ENCODE results near the gene URI1.

Gene URI1

DNA sequence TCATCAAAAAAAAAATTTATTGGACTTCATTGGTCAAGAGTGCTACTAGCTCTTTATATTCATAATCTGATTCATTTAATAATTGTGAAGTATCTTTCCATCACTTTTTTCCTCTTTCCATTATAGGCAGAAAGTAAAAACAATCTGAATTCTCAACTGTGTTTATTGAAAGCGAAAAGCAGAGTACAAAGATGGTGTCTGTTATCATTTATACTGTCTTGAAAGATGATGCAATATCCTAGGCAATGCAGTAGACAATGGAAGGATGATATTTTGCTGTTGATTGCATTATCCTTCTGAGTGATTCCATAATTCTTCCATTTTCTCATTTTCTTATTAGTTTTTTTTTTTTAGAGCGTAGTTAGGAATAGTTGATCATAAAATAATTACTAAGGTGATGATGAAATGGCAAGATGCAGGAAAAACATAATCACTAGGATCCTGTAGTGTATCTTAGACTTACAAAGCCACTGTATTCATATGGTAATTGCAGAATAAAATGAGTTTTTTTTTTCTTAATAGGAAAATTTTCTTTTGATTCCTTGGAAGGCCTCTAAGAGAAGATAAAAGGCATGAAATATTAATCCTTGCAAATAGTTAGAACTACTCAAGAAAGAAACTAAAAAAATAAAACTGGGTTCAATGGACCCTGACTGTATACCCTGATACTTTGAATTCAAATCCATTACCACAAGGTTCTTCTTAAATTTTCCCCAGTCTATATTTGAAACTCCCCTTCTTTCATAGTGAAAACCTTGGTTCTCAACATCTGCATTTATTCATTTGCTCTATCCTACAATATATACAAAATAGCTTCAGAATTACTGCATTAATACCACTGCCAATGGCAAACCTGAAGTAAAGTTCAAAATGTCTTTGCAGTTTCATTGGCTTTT is 11.6 kb downstream of the URI1 start:
- H3K27ac ChIP-seq (replicated peaks; ENCODE audit: low read length), result no peak overlapping the region
- H2BK15ac ChIP-seq (ENCODE audit: low read length), result no peak overlapping the region
- H3K14ac ChIP-seq (ENCODE audit: low read length), result no peak overlapping the region
- H3K23ac ChIP-seq (ENCODE audit: low read depth, low read length, poor library complexity), result no peak overlapping the region
- no peak overlapping the region for H3K4me2 ChIP-seq (ENCODE audit: insufficient read depth, low read length, poor library complexity, severe bottlenecking)
- H3K18ac ChIP-seq (ENCODE audit: low read length), result no peak overlapping the region
- no CpG with 5 or more reads among the region's 2 CpGs for WGBS, 2 donors (ENCODE audit: extremely low coverage in 2 of 2, insufficient read length in 2 of 2, insufficient replicate concordance in 1 of 2)
- peaks cover 2 to 12% of the 10 kb centered on the region in 2 donors for H3K36me3 ChIP-seq (replicated peaks in 1 of 2; ENCODE audit: control insufficient read depth in 2 of 2, insufficient read depth in 2 of 2, low read length in 2 of 2)
- no peak overlapping the region for H3K4ac ChIP-seq (ENCODE audit: low read length)
- no peak overlapping the region for H2AK5ac ChIP-seq (ENCODE audit: low read depth, low read length)
- no peaks in the 10 kb centered on the region for H3K79me1 ChIP-seq (ENCODE audit: low read depth, low read length)
- no peak overlapping the region for H4K8ac ChIP-seq (ENCODE audit: low read depth, low read length)
- no peak overlapping the region for H3K9ac ChIP-seq (ENCODE audit: low read depth, low read length, poor library complexity)
- H3K4me1 ChIP-seq (ENCODE audit: control insufficient read depth in 2 of 2, insufficient read depth in 1 of 2, low read depth in 1 of 2, low read length in 2 of 2), result no peaks in the 10 kb centered on the region
- no peaks in the 10 kb centered on the region for H3K27me3 ChIP-seq (ENCODE audit: control insufficient read depth in 3 of 3, insufficient read depth in 3 of 3, low read depth in 1 of 3, low read length in 3 of 3)
- H4K91ac ChIP-seq (ENCODE audit: low read depth, low read length, poor library complexity), result no peak overlapping the region
- H3K9me3 ChIP-seq (replicated peaks in 1 of 2; ENCODE audit: control insufficient read depth in 2 of 2, insufficient read depth in 1 of 2, low read depth in 1 of 2, low read length in 2 of 2), result peaks cover 0 to 22% of the 10 kb centered on the region in 2 donors
- H2BK120ac ChIP-seq (ENCODE audit: low read depth, low read length), result no peak overlapping the region
- no peak overlapping the region for H3K4me3 ChIP-seq (ENCODE audit: low read length in 2 of 2)
- no peak overlapping the region for H2AFZ ChIP-seq (ENCODE audit: low read length)
- DNase-seq (ENCODE audit: low spot score), result no peak
- no peak overlapping the region for H2BK12ac ChIP-seq (ENCODE audit: low read length)
- no peak overlapping the region for H2BK5ac ChIP-seq (ENCODE audit: low read length)

DNA sequence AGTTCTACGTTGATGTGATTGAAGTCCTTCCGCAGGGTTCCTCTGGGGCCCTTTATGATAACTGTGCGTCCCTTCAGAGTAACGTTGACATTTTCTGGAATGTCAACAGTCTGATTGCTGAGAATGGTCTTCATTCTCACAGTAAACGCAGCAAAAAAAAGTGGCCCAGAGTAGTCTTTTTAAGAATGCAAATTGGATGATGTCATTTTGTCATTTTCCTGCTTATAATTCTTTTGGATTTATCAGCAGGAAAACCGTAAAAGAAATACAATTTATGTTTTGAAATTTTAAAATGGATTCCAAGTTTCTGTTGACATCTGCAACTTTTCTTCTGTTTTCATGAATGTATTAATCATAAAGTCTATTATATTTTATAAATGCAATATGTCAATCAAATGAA is 14.8 kb downstream of the URI1 start:
- no peak overlapping the region for H3K14ac ChIP-seq (ENCODE audit: low read length)
- no peak overlapping the region for H3K4me3 ChIP-seq (ENCODE audit: low read length in 2 of 2)
- H2BK15ac ChIP-seq (ENCODE audit: low read length), result no peak overlapping the region
- no peak overlapping the region for H2BK5ac ChIP-seq (ENCODE audit: low read length)
- no peak overlapping the region for H3K23ac ChIP-seq (ENCODE audit: low read depth, low read length, poor library complexity)
- H3K36me3 ChIP-seq (replicated peaks in 1 of 2; ENCODE audit: control insufficient read depth in 2 of 2, insufficient read depth in 2 of 2, low read length in 2 of 2), result peaks cover 0 to 6% of the 10 kb centered on the region in 2 donors
- H3K79me1 ChIP-seq (ENCODE audit: low read depth, low read length), result peaks cover 2% of the 10 kb centered on the region
- H3K4me1 ChIP-seq (ENCODE audit: control insufficient read depth in 2 of 2, insufficient read depth in 1 of 2, low read depth in 1 of 2, low read length in 2 of 2), result no peaks in the 10 kb centered on the region
- H2AK5ac ChIP-seq (ENCODE audit: low read depth, low read length), result no peak overlapping the region
- no peak overlapping the region for H4K91ac ChIP-seq (ENCODE audit: low read depth, low read length, poor library complexity)
- no peak overlapping the region for H3K4ac ChIP-seq (ENCODE audit: low read length)
- H3K9me3 ChIP-seq (replicated peaks in 1 of 2; ENCODE audit: control insufficient read depth in 2 of 2, insufficient read depth in 1 of 2, low read depth in 1 of 2, low read length in 2 of 2), result peaks cover 0 to 21% of the 10 kb centered on the region in 2 donors
- H4K8ac ChIP-seq (ENCODE audit: low read depth, low read length), result no peak overlapping the region
- H2BK120ac ChIP-seq (ENCODE audit: low read depth, low read length), result no peak overlapping the region
- H3K27me3 ChIP-seq (ENCODE audit: control insufficient read depth in 3 of 3, insufficient read depth in 3 of 3, low read depth in 1 of 3, low read length in 3 of 3), result no peaks in the 10 kb centered on the region
- H3K4me2 ChIP-seq (ENCODE audit: insufficient read depth, low read length, poor library complexity, severe bottlenecking), result no peak overlapping the region
- H3K9ac ChIP-seq (ENCODE audit: low read depth, low read length, poor library complexity), result no peak overlapping the region
- H3K18ac ChIP-seq (ENCODE audit: low read length), result no peak overlapping the region
- DNase-seq (ENCODE audit: low spot score), result no peak
- H3K27ac ChIP-seq (replicated peaks; ENCODE audit: low read length), result no peak overlapping the region
- no CpG with 5 or more reads among the region's 6 CpGs for WGBS, 2 donors (ENCODE audit: extremely low coverage in 2 of 2, insufficient read length in 2 of 2, insufficient replicate concordance in 1 of 2)
- no peak overlapping the region for H2BK12ac ChIP-seq (ENCODE audit: low read length)
- H2AFZ ChIP-seq (ENCODE audit: low read length), result no peak overlapping the region

GRCh38 chr19:29961311-29961710 is 19.3 kb downstream of the URI1 start:
- Histone ChIP-seq H2BK120ac (ENCODE audit: low read depth, low read length) (no peak overlapping the region), H3K23ac (ENCODE audit: low read depth, low read length, poor library complexity) (no peak overlapping the region), H2BK15ac (ENCODE audit: low read length) (no peak overlapping the region), H2AK5ac (ENCODE audit: low read depth, low read length) (no peak overlapping the region), H3K36me3 (replicated peaks in 1 of 2; ENCODE audit: control insufficient read depth in 2 of 2, insufficient read depth in 2 of 2, low read length in 2 of 2) (peaks cover 0 to 6% of the 10 kb centered on the region in 2 donors), H3K14ac (ENCODE audit: low read length) (no peak overlapping the region), H3K4me3 (ENCODE audit: low read length in 2 of 2) (no peak overlapping the region), H2BK12ac (ENCODE audit: low read length) (no peak overlapping the region), H3K4ac (ENCODE audit: low read length) (no peak overlapping the region), H2AFZ (ENCODE audit: low read length) (no peak overlapping the region), H2BK5ac (ENCODE audit: low read length) (no peak overlapping the region), H3K79me1 (ENCODE audit: low read depth, low read length) (peaks cover 3% of the 10 kb centered on the region), H3K4me1 (ENCODE audit: control insufficient read depth in 2 of 2, insufficient read depth in 1 of 2, low read depth in 1 of 2, low read length in 2 of 2) (no peaks in the 10 kb centered on the region), H3K9ac (ENCODE audit: low read depth, low read length, poor library complexity) (no peak overlapping the region), H3K27me3 (ENCODE audit: control insufficient read depth in 3 of 3, insufficient read depth in 3 of 3, low read depth in 1 of 3, low read length in 3 of 3) (no peaks in the 10 kb centered on the region), H3K9me3 (replicated peaks in 1 of 2; ENCODE audit: control insufficient read depth in 2 of 2, insufficient read depth in 1 of 2, low read depth in 1 of 2, low read length in 2 of 2) (peaks cover 0 to 11% of the 10 kb centered on the region in 2 donors), H4K91ac (ENCODE audit: low read depth, low read length, poor library complexity) (no peak overlapping the region), H3K27ac (replicated peaks; ENCODE audit: low read length) (no peak overlapping the region), H3K4me2 (ENCODE audit: insufficient read depth, low read length, poor library complexity, severe bottlenecking) (no peak overlapping the region), H4K8ac (ENCODE audit: low read depth, low read length) (no peak overlapping the region), H3K18ac (ENCODE audit: low read length) (no peak overlapping the region)
- no peak for DNase-seq (ENCODE audit: low spot score)
- WGBS, 2 donors (ENCODE audit: extremely low coverage in 2 of 2, insufficient read length in 2 of 2, insufficient replicate concordance in 1 of 2), result no CpG with 5 or more reads among the region's 3 CpGs

DNA sequence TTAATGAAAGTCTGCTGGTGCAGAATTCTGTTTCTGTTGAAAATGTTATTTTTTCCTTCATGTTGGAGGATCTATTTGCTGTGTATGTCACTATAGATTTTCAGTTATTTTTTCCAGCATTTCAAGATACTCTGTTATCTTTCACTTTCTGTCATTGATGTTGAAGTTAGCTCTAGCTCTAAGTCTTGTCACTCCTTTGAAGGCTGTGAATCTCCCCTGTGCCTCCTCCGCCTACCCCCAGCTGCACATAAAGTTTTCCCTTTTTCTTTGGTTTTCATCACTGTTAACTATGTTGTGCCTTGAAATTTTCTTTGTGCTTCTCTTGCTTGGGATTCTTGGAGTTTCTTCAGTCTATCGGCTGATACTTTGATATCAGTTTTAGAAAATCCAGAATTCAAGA is 20.8 kb downstream of the URI1 start:
- H3K18ac ChIP-seq (ENCODE audit: low read length), result no peak overlapping the region
- H3K23ac ChIP-seq (ENCODE audit: low read depth, low read length, poor library complexity), result no peak overlapping the region
- no peak overlapping the region for H2AK5ac ChIP-seq (ENCODE audit: low read depth, low read length)
- H2AFZ ChIP-seq (ENCODE audit: low read length), result no peak overlapping the region
- H3K9ac ChIP-seq (ENCODE audit: low read depth, low read length, poor library complexity), result no peak overlapping the region
- H3K79me1 ChIP-seq (ENCODE audit: low read depth, low read length), result peaks cover 3% of the 10 kb centered on the region
- no peak overlapping the region for H2BK120ac ChIP-seq (ENCODE audit: low read depth, low read length)
- H2BK5ac ChIP-seq (ENCODE audit: low read length), result no peak overlapping the region
- no CpG with 5 or more reads among the region's 2 CpGs for WGBS, 2 donors (ENCODE audit: extremely low coverage in 2 of 2, insufficient read length in 2 of 2, insufficient replicate concordance in 1 of 2)
- H2BK15ac ChIP-seq (ENCODE audit: low read length), result no peak overlapping the region
- H3K4me3 ChIP-seq (ENCODE audit: low read length in 2 of 2), result no peak overlapping the region
- no peaks in the 10 kb centered on the region for H3K4me1 ChIP-seq (ENCODE audit: control insufficient read depth in 2 of 2, insufficient read depth in 1 of 2, low read depth in 1 of 2, low read length in 2 of 2)
- H2BK12ac ChIP-seq (ENCODE audit: low read length), result no peak overlapping the region
- H4K91ac ChIP-seq (ENCODE audit: low read depth, low read length, poor library complexity), result no peak overlapping the region
- H3K27me3 ChIP-seq (ENCODE audit: control insufficient read depth in 3 of 3, insufficient read depth in 3 of 3, low read depth in 1 of 3, low read length in 3 of 3), result no peaks in the 10 kb centered on the region
- H3K9me3 ChIP-seq (replicated peaks in 1 of 2; ENCODE audit: control insufficient read depth in 2 of 2, insufficient read depth in 1 of 2, low read depth in 1 of 2, low read length in 2 of 2), result peaks cover 0 to 11% of the 10 kb centered on the region in 2 donors
- no peak overlapping the region for H3K27ac ChIP-seq (replicated peaks; ENCODE audit: low read length)
- H4K8ac ChIP-seq (ENCODE audit: low read depth, low read length), result no peak overlapping the region
- H3K36me3 ChIP-seq (replicated peaks in 1 of 2; ENCODE audit: control insufficient read depth in 2 of 2, insufficient read depth in 2 of 2, low read length in 2 of 2), result peaks cover 0 to 6% of the 10 kb centered on the region in 2 donors
- no peak for DNase-seq (ENCODE audit: low spot score)
- no peak overlapping the region for H3K4ac ChIP-seq (ENCODE audit: low read length)
- H3K4me2 ChIP-seq (ENCODE audit: insufficient read depth, low read length, poor library complexity, severe bottlenecking), result no peak overlapping the region
- no peak overlapping the region for H3K14ac ChIP-seq (ENCODE audit: low read length)

Data from neuronal stem cell (in vitro differentiated cells).